H1 (cell line): ENCODE data around the gene RRP9. TPM values are rescaled to one million over a fixed set of nuclear protein-coding genes. Genes with fewer than 3 reads are reported as not detected.

Experiments used
- CTCF ChIA-PET: fragments of 300-600 bp; sonication (Branson Sonifier 250); formaldehyde crosslinking; loops from one replicate; lab custom pipeline; 2021; ENCODE audit not compliant: partially characterized antibody; lab: Charles Lee
- POLR2A ChIA-PET: fragments of 300-600 bp; sonication (Branson Sonifier 250); formaldehyde crosslinking; loops from one replicate; lab custom pipeline; 2021; ENCODE audit warnings: inconsistent platforms; ENCODE audit not compliant: partially characterized antibody; lab: Charles Lee
- DNase-seq, 2 experiments: peaks; one replicate each; pipeline versions ENCODE4 v3.0.0 to v3.0.0-alpha.2; 2010 to 2022; ENCODE audit warnings: low spot score in 2 of 2, low read depth in 1 of 2, mixed read lengths in 1 of 2
- FAIRE-seq: peaks from 2 replicates; lab custom pipeline; 2011; peaks lifted over from hg19 to GRCh38; lab: Jason Lieb, UNC
- H2AFZ ChIP-seq: 2 replicates; pipeline ENCODE4 v1.8.1; 2012; ENCODE audit warnings: low read length, inconsistent platforms
- H2AK5ac ChIP-seq: 2 replicates; pipeline ENCODE4 v1.6.1; 2013; ENCODE audit warnings: low read depth, low read length
- H2BK120ac ChIP-seq: replicated peaks from 2 replicates; pipeline ENCODE3; 2013; ENCODE audit warnings: low read depth, low read length, inconsistent platforms
- H2BK12ac ChIP-seq: 2 replicates; pipeline ENCODE4 v1.6.1; 2013; ENCODE audit warnings: low read depth, low read length
- H2BK15ac ChIP-seq: 2 replicates; pipeline ENCODE4 v1.6.1; 2013; ENCODE audit warnings: low read length
- H2BK20ac ChIP-seq: 2 replicates; pipeline ENCODE4 v1.6.1; 2013; ENCODE audit warnings: low read length
- H2BK5ac ChIP-seq: 2 replicates; pipeline ENCODE4 v1.6.1; 2013; ENCODE audit warnings: low read depth, low read length
- H3K14ac ChIP-seq: 2 replicates; pipeline ENCODE4 v1.6.1; 2013; ENCODE audit warnings: inconsistent platforms; ENCODE audit not compliant: insufficient read length
- H3K18ac ChIP-seq: 2 replicates; pipeline ENCODE4 v1.6.1; 2013; ENCODE audit warnings: low read length; ENCODE audit errors: extremely low read depth
- H3K23ac ChIP-seq: 2 replicates; pipeline ENCODE4 v1.6.1; 2013; ENCODE audit warnings: inconsistent platforms; ENCODE audit not compliant: insufficient read length
- H3K23me2 ChIP-seq: 2 replicates; pipeline ENCODE4 v1.6.1; 2013; ENCODE audit warnings: low read depth, low read length
- H3K27ac ChIP-seq: 2 replicates; pipeline ENCODE4 v1.6.1; 2011; ENCODE audit warnings: low read depth, low read length, inconsistent platforms
- H3K27me3 ChIP-seq, 4 experiments: replicated peaks in 1 of 4; 1 replicate in 1 of 4; 2 replicates in 3 of 4; pipeline versions ENCODE4 v1.6.1 to v1.8.1; 2011 to 2013; ENCODE audit warnings: low read length in 3 of 4, mild to moderate bottlenecking in 3 of 4, inconsistent platforms in 2 of 4, mixed read lengths in 2 of 4, moderate library complexity in 1 of 4; ENCODE audit not compliant: control insufficient read depth in 3 of 4, insufficient read depth in 3 of 4; ENCODE audit errors: extremely low read depth in 1 of 4
- H3K36me3 ChIP-seq, 4 experiments: 2 replicates each; pipeline versions ENCODE4 v1.6.1 to v1.8.1; 2011 to 2013; ENCODE audit warnings: mild to moderate bottlenecking in 4 of 4, low read length in 3 of 4, moderate library complexity in 2 of 4, control low read depth in 1 of 4, inconsistent platforms in 1 of 4; ENCODE audit not compliant: insufficient read depth in 4 of 4, control insufficient read depth in 2 of 4
- H3K4ac ChIP-seq: replicated peaks from 2 replicates; pipeline ENCODE3; 2013; ENCODE audit warnings: low read length, low read depth, mixed read lengths, inconsistent platforms; ENCODE audit not compliant: insufficient read length
- H3K4me1 ChIP-seq, 4 experiments: replicated peaks in 1 of 4; 1 replicate in 1 of 4; 2 replicates in 3 of 4; pipeline versions ENCODE4 v1.6.1 to v1.8.1; 2011 to 2013; ENCODE audit warnings: low read length in 3 of 4, inconsistent platforms in 2 of 4, mixed read lengths in 1 of 4; ENCODE audit not compliant: insufficient read depth in 4 of 4, control insufficient read depth in 3 of 4
- H3K4me2 ChIP-seq, 2 experiments: 2 replicates each; pipeline versions ENCODE4 v1.6.1 to v1.8.1; 2011 to 2013; ENCODE audit warnings: low read depth in 2 of 2, low read length in 2 of 2, control low read depth in 1 of 2, inconsistent platforms in 1 of 2, mild to moderate bottlenecking in 1 of 2; ENCODE audit not compliant: insufficient read depth in 1 of 2
- H3K4me3 ChIP-seq, 4 experiments: fragments of 200-600, 300-600 bp in 1 of 4; sonication (generic), shearing (Covaris generic), sonication (Bioruptor Twin) in 1 of 4; 2 replicates each; pipeline versions ENCODE4 v1.5.1 to v1.8.1; 2011 to 2016; ENCODE audit warnings: low read length in 4 of 4, low read depth in 3 of 4, control low read depth in 2 of 4, inconsistent platforms in 2 of 4, mild to moderate bottlenecking in 2 of 4, mixed read lengths in 1 of 4, moderate library complexity in 1 of 4; ENCODE audit not compliant: insufficient read depth in 2 of 4; ENCODE audit errors: extremely low read depth in 1 of 4
- H3K56ac ChIP-seq: replicated peaks from 2 replicates; pipeline ENCODE3; 2013; ENCODE audit warnings: low read depth, mild to moderate bottlenecking, mixed read lengths, low read length, inconsistent platforms; ENCODE audit not compliant: insufficient read length
- H3K79me1 ChIP-seq: 2 replicates; pipeline ENCODE4 v1.6.1; 2013; ENCODE audit warnings: low read depth, low read length, control low read depth
- H3K79me2 ChIP-seq, 2 experiments: 2 replicates each; pipeline versions ENCODE4 v1.6.1 to v1.8.1; 2012 to 2013; ENCODE audit warnings: low read length in 2 of 2, mild to moderate bottlenecking in 2 of 2, inconsistent platforms in 1 of 2; ENCODE audit not compliant: insufficient read depth in 2 of 2, control insufficient read depth in 1 of 2
- H3K9ac ChIP-seq, 4 experiments: replicated peaks in 1 of 4; 1 replicate in 1 of 4; 2 replicates in 3 of 4; pipeline versions ENCODE4 v1.6.1 to v1.8.1; 2011 to 2013; ENCODE audit warnings: low read depth in 3 of 4, low read length in 3 of 4, control low read depth in 2 of 4, mild to moderate bottlenecking in 2 of 4, moderate library complexity in 2 of 4, inconsistent platforms in 1 of 4; ENCODE audit errors: extremely low read depth in 1 of 4
- H3K9me3 ChIP-seq, 2 experiments: 2 replicates each; pipeline versions ENCODE4 v1.6.1 to v1.8.1; 2012 to 2013; ENCODE audit warnings: mild to moderate bottlenecking in 2 of 2, moderate library complexity in 2 of 2, control low read depth in 1 of 2, inconsistent platforms in 1 of 2, low read depth in 1 of 2, low read length in 1 of 2, mixed read lengths in 1 of 2; ENCODE audit not compliant: insufficient read depth in 2 of 2
- H4K20me1 ChIP-seq, 2 experiments: replicated peaks in 1 of 2; 2 replicates each; pipeline versions ENCODE3 to v1.8.1; 2011 to 2013; ENCODE audit warnings: inconsistent platforms in 2 of 2, low read length in 2 of 2, mild to moderate bottlenecking in 1 of 2; ENCODE audit not compliant: insufficient read depth in 2 of 2, control insufficient read depth in 1 of 2
- H4K5ac ChIP-seq: 2 replicates; pipeline ENCODE4 v1.6.1; 2013; ENCODE audit warnings: low read length, low read depth, mixed read lengths, inconsistent platforms; ENCODE audit not compliant: insufficient read length
- H4K8ac ChIP-seq: 2 replicates; pipeline ENCODE4 v1.8.0; 2013; ENCODE audit warnings: mild to moderate bottlenecking, moderate library complexity, low read length, inconsistent platforms; ENCODE audit not compliant: insufficient read depth; ENCODE audit errors: extremely low read depth
- H4K91ac ChIP-seq: replicated peaks from 2 replicates; pipeline ENCODE3; 2013; ENCODE audit warnings: low read length, mixed read lengths, inconsistent platforms; ENCODE audit not compliant: insufficient read length
- ATF2 ChIP-seq: IDR thresholded peaks from 2 replicates; pipeline ENCODE4 v1.6.1; 2012; ENCODE audit warnings: low read length, inconsistent platforms
- MAFK ChIP-seq: IDR thresholded peaks from 2 replicates; pipeline ENCODE4 v1.6.1; 2012; ENCODE audit warnings: low read depth, mild to moderate bottlenecking, improper control_type of control experiment, low read length
- POLR2A ChIP-seq, 2 experiments: IDR thresholded peaks; 1 replicate in 1 of 2; 2 replicates in 1 of 2; pipeline ENCODE4 v1.6.1; 2011; ENCODE audit warnings: low read depth in 2 of 2, low read length in 2 of 2, mild to moderate bottlenecking in 2 of 2; ENCODE audit errors: control extremely low read depth in 1 of 2
- RAD21 ChIP-seq, 2 experiments: IDR thresholded peaks in 1 of 2; conservative IDR thresholded peaks in 1 of 2; 2 replicates each; pipeline ENCODE4 v1.6.1; 2011; ENCODE audit warnings: low read depth in 2 of 2, low read length in 2 of 2, improper control_type of control experiment in 1 of 2, inconsistent platforms in 1 of 2, mild to moderate bottlenecking in 1 of 2, moderate library complexity in 1 of 2
- SIRT6 ChIP-seq: IDR thresholded peaks from one replicate; pipeline ENCODE4 v1.7.1; 2012; ENCODE audit warnings: low read length, inconsistent platforms
- SP4 ChIP-seq: IDR thresholded peaks from 2 replicates; pipeline ENCODE4 v1.6.1; 2012; ENCODE audit warnings: low read length, inconsistent platforms
- TAF1 ChIP-seq: IDR thresholded peaks from 2 replicates; pipeline ENCODE4 v1.6.1; 2011; ENCODE audit warnings: mild to moderate bottlenecking, low read depth, low read length
- USF2 ChIP-seq: IDR thresholded peaks from 2 replicates; pipeline ENCODE4 v1.6.1; 2011; ENCODE audit warnings: low read length, improper control_type of control experiment
- YY1 ChIP-seq: IDR thresholded peaks from 2 replicates; pipeline ENCODE4 v1.6.1; 2011; ENCODE audit warnings: low read depth, mild to moderate bottlenecking, low read length
- WGBS, 2 experiments: shearing (Covaris generic) in 1 of 2; methylation state at CpG; one replicate each; pipeline versions ENCODE4 v1.1.6 to v1.1.7; 2013 to 2015; ENCODE audit warnings: low lambda C conversion rate in 2 of 2, mixed read lengths in 2 of 2, inconsistent platforms in 1 of 2, low coverage in 1 of 2, missing lambda C conversion rate in 1 of 2; ENCODE audit not compliant: insufficient replicate concordance in 2 of 2, insufficient coverage in 1 of 2, insufficient read length in 1 of 2; ENCODE audit errors: extremely low coverage in 1 of 2, missing lambda C conversion rate in 1 of 2; 5-methylcytosine and 5-hydroxymethylcytosine counted together
- polyA plus RNA-seq, 7 experiments: library from polyadenylated mRNA; depleted of rRNA in 3 of 7; stranded (reverse) in 5 of 7; unstranded in 2 of 7; fragments of >200 nt in 5 of 7; fragments of 200-250 nt in 2 of 7; gene quantifications; 1 replicate in 5 of 7; 2 replicates in 1 of 7; 4 replicates in 1 of 7; pipeline versions ENCODE4 v1.2.1 to v1.2.3, GENCODE V29; 2011 to 2013; ENCODE audit warnings: missing spikeins in 2 of 7, mixed read lengths in 2 of 7
- total RNA-seq: library from RNA; stranded (reverse); fragmentation: NEBNext Ultra II Directional; extraction: Animal tissue kit (Norgen Biotek cat#: 25700); gene quantifications from 2 replicates; pipeline ENCODE4 v1.2.1, GENCODE V29; 2021

Gene RRP9
- total and polyA plus RNA-seq, 2 of the 8 experiments (the other 6 are each of a cell fraction or from before 2014, with no cell fraction given) = 55.6 to 68.9 TPM

- Histone ChIP-seq H2BK20ac (no peak overlapping the region), H3K23me2 (peaks cover 9% of the 10 kb centered on the region; the same call in 1 of the 2 replicates), H2BK120ac (no peak overlapping the region), H3K79me1 (no peaks in the 10 kb centered on the region), H3K27ac (no peak overlapping the region), H3K79me2 (no peaks in the 10 kb centered on the region), H3K9me3 (no peaks in the 10 kb centered on the region), H2AK5ac (no peak overlapping the region), H3K4ac (no peak overlapping the region), H4K8ac (no peak overlapping the region), H3K56ac (no peak overlapping the region), H3K4me1 (peaks cover 12 to 42% (median 33%) of the 10 kb centered on the region in 4 experiments), H3K9ac (no peak overlapping the region), H3K18ac (peak overlapping the region; percentile 60; the same call in 1 of the 2 replicates), H3K4me2 (peak overlapping the region in 1 of 2 experiments; percentile 85; a peak in 3 of 4 replicates), H3K27me3 (peaks cover 0 to 13% (median 2%) of the 10 kb centered on the region in 4 experiments; a peak in 5 of 7 replicates), H2BK5ac (0 out of 2 replicates have a peak overlapping the region, but pooled peaks have one; percentile 44), H3K23ac (no peak overlapping the region), H3K14ac (no peak overlapping the region), H4K5ac (no peak overlapping the region), H2BK12ac (peak overlapping the region; percentile 80; the same call in 1 of the 2 replicates), H2BK15ac (peak overlapping the region; percentile 46; the same call in 1 of the 2 replicates), H3K4me3 (peak overlapping the region in 1 of 4 experiments; percentile 64; a peak in 1 of 8 replicates), H2AFZ (no peak overlapping the region), H4K91ac (no peak overlapping the region), H3K36me3 (no peaks in the 10 kb centered on the region), H4K20me1 (peaks cover 0 to 8% of the 10 kb centered on the region in 2 experiments)
- no peak for DNase-seq
- POLR2A ChIA-PET = interaction anchor here (0.7 to 29.3 kb wide), 10 partner anchors 7 to 565 kb away, joined by 3 to 923 read pairs (median 4); partner anchors contain the start of genes ABHD14A, ABHD14B, ACY1 and GPR62
- 88% methylated on average over 2 of the region's 2 CpGs; no CpG with 5 or more reads in 1 of the 2 experiments for WGBS, 2 experiments
- no peak for FAIRE-seq
- CTCF ChIA-PET = interaction anchor here (1.7 to 10.5 kb wide), 5 partner anchors 8 to 87 kb away, joined by 4 to 66 read pairs (median 25); partner anchors contain the start of genes ABHD14A, ABHD14B, ACY1 and PARP3
- TF ChIP-seq SIRT6 (no peak), TAF1 (no peak), POLR2A (IDR thresholded peaks at IDR 0.05; ENCODE audit: control extremely low read depth in 1 of 2, low read depth in 2 of 2, low read length in 2 of 2) (no peak), ATF2 (no peak), MAFK (no peak), YY1 (no peak), USF2 (no peak), RAD21 (IDR thresholded peaks at IDR 0.05 in 1 of 2, conservative IDR thresholded peaks at IDR 0.05 in 1 of 2; ENCODE audit: low read depth in 2 of 2, low read length in 2 of 2) (no peak), SP4 (no peak)
These were observed 24.3 kb upstream of the RRP9 start for GRCh38 chr3:51966016-51966415.
